GM19043 (cell line): ENCODE results near the gene STXBP5L.
"Not testable (repeated sequence)": the region's sequence is repeated elsewhere in the genome, so short reads cannot be mapped to it uniquely, and the experiment has no call there.

Experiments
- ATAC-seq: cut with Tn5 transposase; IDR thresholded peaks from one replicate; pipeline ENCODE4 v1.9.1; 2021; ENCODE audit warnings: low read depth; ENCODE audit not compliant: unreplicated experiment

Gene STXBP5L

GRCh38 chr3:121414924-121415323 lies 506.9 kb downstream of the STXBP5L start:
- no peak for ATAC-seq

GRCh38 chr3:121418182-121418581 lies 510.2 kb downstream of the STXBP5L start:
- no peak for ATAC-seq

GRCh38 chr3:121424549-121424948 lies 516.5 kb downstream of the STXBP5L start:
- no peak for ATAC-seq

- ATAC-seq = no peak
Observed at GRCh38 chr3:121430664-121431215, 522.7 kb downstream of the STXBP5L start.

- ATAC-seq = peak; percentile 96
Observed at GRCh38 chr3:121431726-121432517, 523.9 kb downstream of the STXBP5L start.

- no peak for ATAC-seq
Observed at GRCh38 chr3:121436074-121436473, 528.1 kb downstream of the STXBP5L start.

GRCh38 chr3:121436641-121437040 lies 528.6 kb downstream of the STXBP5L start:
- ATAC-seq = no peak

GRCh38 chr3:121443456-121443855 lies 535.5 kb downstream of the STXBP5L start:
- ATAC-seq = no peak

GRCh38 chr3:121451752-121452151 lies 543.7 kb downstream of the STXBP5L start:
- ATAC-seq = not testable (repeated sequence)

GRCh38 chr3:121462565-121462964 lies 554.6 kb downstream of the STXBP5L start:
- ATAC-seq = no peak

- ATAC-seq = no peak
Observed at GRCh38 chr3:121463745-121464144, 555.7 kb downstream of the STXBP5L start.

- no peak for ATAC-seq
Observed at GRCh38 chr3:121467085-121467484, 559.1 kb downstream of the STXBP5L start.

GRCh38 chr3:121473001-121473400 lies 565.0 kb downstream of the STXBP5L start:
- ATAC-seq = no peak
